Lower leg skin (tissue), 4 donors: ENCODE results near the gene CUZD1. TPM values are rescaled to one million over a fixed set of nuclear protein-coding genes. Genes with fewer than 3 reads are reported as not detected.

Experiments used
- DNase-seq, 2 donors: peaks; one replicate each; pipeline ENCODE4 v3.0.0-alpha.2; 2019; ENCODE audit warnings: low spot score in 2 of 2
- H3K4me3 ChIP-seq: fragments of 200-600 bp; sonication (generic); 2 replicates; pipeline ENCODE4 v1.5.1; 2017; ENCODE audit warnings: mild to moderate bottlenecking, low read depth; ENCODE audit not compliant: poor library complexity, severe bottlenecking
- CTCF ChIP-seq, 3 donors: fragments of 450-650 bp; IDR thresholded peaks; one replicate each; pipeline ENCODE4 v1.5.1; 2016; ENCODE audit warnings: antibody characterized with exemption in 3 of 3, mild to moderate bottlenecking in 3 of 3, moderate library complexity in 2 of 3
- POLR2A ChIP-seq, 2 donors: fragments of 450-650 bp; IDR thresholded peaks; one replicate each; pipeline ENCODE4 v1.6.1; 2016 to 2017; ENCODE audit warnings: antibody characterized with exemption in 2 of 2, mild to moderate bottlenecking in 1 of 2, moderate library complexity in 1 of 2
- WGBS, 2 donors: methylation state at CpG; one replicate each; pipeline ENCODE4 v1.1.5; 2018; 5-methylcytosine and 5-hydroxymethylcytosine counted together
- intact Hi-C: fragments of 100-400 bp; cut with DNase I; formaldehyde crosslinking; loops from one replicate; pipeline ENCODE4 v1.15.0; 2023; ENCODE audit warnings: low total_unique reads
- total RNA-seq, 4 donors: library from RNA; depleted of rRNA; stranded (reverse); fragments of >200 nt; gene quantifications; one replicate each; pipeline ENCODE4 v1.1.0, GENCODE V29; 2016

The CUZD1 gene
- total RNA-seq, 4 donors from 2014 or later = 0.13 to 0.88 (median 0.54) TPM

GRCh38 chr10:122795924-122796323 is 49.7 kb downstream of the CUZD1 start:
- intact Hi-C loops = loop anchor here (1.0 kb wide), 1 partner anchor 43 kb away; no protein-coding TSS in a partner anchor
- no peak overlapping the region for H3K4me3 ChIP-seq
- TF ChIP-seq CTCF (IDR thresholded peaks at IDR 0.05) = no peak
- TF ChIP-seq POLR2A (IDR thresholded peaks at IDR 0.05) = no peak
- no peak for DNase-seq
- WGBS, 2 donors = 68 to 79% methylated on average over 5 of the region's 5 CpGs

- TF ChIP-seq CTCF (IDR thresholded peaks at IDR 0.05) (no peak), POLR2A (IDR thresholded peaks at IDR 0.05) (no peak)
- DNase-seq = no peak
These were observed 59.4 kb downstream of the CUZD1 start for GRCh38 chr10:122786269-122786668.

GRCh38 chr10:122782911-122783310 is 62.7 kb downstream of the CUZD1 start:
- TF ChIP-seq CTCF (IDR thresholded peaks at IDR 0.05) (no peak), POLR2A (IDR thresholded peaks at IDR 0.05) (no peak)
- WGBS, 2 donors = 50 to 71% methylated on average over 1 of the region's 1 CpG
- DNase-seq = no peak
- intact Hi-C loops = no loop called here
- H3K4me3 ChIP-seq = no peak overlapping the region

More at GRCh38 chr10:122786269-122786668, 59.4 kb downstream of the CUZD1 start:
- 6 to 15% methylated on average over 3 of the region's 3 CpGs for WGBS, 2 donors
- intact Hi-C loops = no loop called here
- H3K4me3 ChIP-seq = no peak overlapping the region

Other genes starting within 250 kb of the CUZD1 start
- not detected for gene C10orf120, start 146.0 kb downstream of the CUZD1 start, total RNA-seq
- 1 to 10 TPM; 1.4 to 5.3 (median 4.0) TPM for gene FAM24B, start 33.7 kb upstream of the CUZD1 start, total RNA-seq
- gene FAM24A, start 64.8 kb upstream of the CUZD1 start, total RNA-seq = not detected
- 1 to 10 TPM; 3.3 to 6.3 (median 5.2) TPM for gene C10orf88, start 108.4 kb upstream of the CUZD1 start, total RNA-seq
- gene PSTK, start 134.5 kb upstream of the CUZD1 start, total RNA-seq = 1 to 10 TPM in 3 of 4 donors, under 1 TPM in 1; 0.84 to 5.7 (median 2.2) TPM
- 10 to 100 TPM in 1 of 4 donors, 1 to 10 TPM in 3; 8.7 to 10.5 (median 9.5) TPM for gene IKZF5, start 162.9 kb upstream of the CUZD1 start, total RNA-seq
- gene ACADSB, start 163.1 kb upstream of the CUZD1 start, total RNA-seq = 10 to 100 TPM in 3 of 4 donors, 1 to 10 TPM in 1; 8.8 to 20.5 (median 18.1) TPM